SK-N-SH (cell line): ENCODE data around the gene SULF2. TPM values are rescaled to one million over a fixed set of nuclear protein-coding genes. Genes with fewer than 3 reads are reported as not detected.

ENCODE experiments used
- CTCF ChIA-PET: fragments of 300-600, 350-600 bp; formaldehyde crosslinking; extraction: SDS; loops from one replicate; lab custom pipeline; 2021; lab: Yijun Ruan, JAX
- POLR2A ChIA-PET: fragments of 350-600 bp; sonication (Branson Sonifier 250); formaldehyde crosslinking; extraction: SDS; loops from one replicate; lab custom pipeline; 2020; ENCODE audit warnings: antibody characterized with exemption, inconsistent platforms; lab: Yijun Ruan, JAX
- DNase-seq: peaks from one replicate; pipeline ENCODE4 v3.0.0; 2012
- H2AFZ ChIP-seq: fragments of 200-600 bp; sonication (generic); 2 replicates; pipeline ENCODE4 v1.8.1; 2016; ENCODE audit warnings: antibody characterized with exemption, mild to moderate bottlenecking, low read depth
- H3F3A ChIP-seq: fragments of 200-600 bp; sonication (generic); replicated peaks from 2 replicates; pipeline ENCODE3; 2016; ENCODE audit warnings: antibody characterized with exemption, mild to moderate bottlenecking; ENCODE audit not compliant: insufficient read depth
- H3K27ac ChIP-seq, 2 experiments: fragments of 200-500 bp in 1 of 2; fragments of 200-600 bp in 1 of 2; sonication (Bioruptor generic) in 1 of 2; sonication (generic), shearing (Covaris generic) in 1 of 2; 2 replicates each; pipeline versions ENCODE4 v1.5.1 to v1.6.1; 2014 to 2016; ENCODE audit warnings: low read depth in 2 of 2, inconsistent platforms in 1 of 2, low read length in 1 of 2, mild to moderate bottlenecking in 1 of 2, mixed read lengths in 1 of 2
- H3K27me3 ChIP-seq: fragments of 200-600 bp; sonication (generic), shearing (Covaris generic); 2 replicates; pipeline ENCODE4 v1.6.1; 2016; ENCODE audit warnings: mixed run types; ENCODE audit not compliant: insufficient read depth
- H3K36me3 ChIP-seq, 2 experiments: fragments of 200-500 bp in 1 of 2; fragments of 200-600 bp in 1 of 2; sonication (Bioruptor generic) in 1 of 2; sonication (generic) in 1 of 2; replicated peaks in 1 of 2; 2 replicates each; pipeline versions ENCODE3 to v1.5.1; 2014 to 2016; ENCODE audit warnings: low read length in 1 of 2, mild to moderate bottlenecking in 1 of 2; ENCODE audit not compliant: insufficient read depth in 2 of 2, control insufficient read depth in 1 of 2
- H3K4me1 ChIP-seq, 2 experiments: fragments of 200-500 bp in 1 of 2; fragments of 200-600 bp in 1 of 2; sonication (Bioruptor generic) in 1 of 2; sonication (generic), shearing (Covaris generic) in 1 of 2; 2 replicates each; pipeline versions ENCODE4 v1.5.1 to v1.6.1; 2014 to 2016; ENCODE audit warnings: low read depth in 1 of 2, low read length in 1 of 2, mixed run types in 1 of 2; ENCODE audit not compliant: insufficient read depth in 2 of 2, control insufficient read depth in 1 of 2
- H3K4me2 ChIP-seq: fragments of 200-600 bp; sonication (generic), shearing (Covaris generic); 2 replicates; pipeline ENCODE4 v1.6.1; 2017; ENCODE audit warnings: mixed run types
- H3K4me3 ChIP-seq, 2 experiments: fragments of 200-500 bp in 1 of 2; fragments of 200-600 bp in 1 of 2; sonication (Bioruptor generic) in 1 of 2; sonication (generic), shearing (Covaris generic) in 1 of 2; 2 replicates each; pipeline versions ENCODE4 v1.5.1 to v1.8.1; 2014 to 2016; ENCODE audit warnings: low read depth in 2 of 2, inconsistent platforms in 1 of 2, low read length in 1 of 2, mild to moderate bottlenecking in 1 of 2, mixed read lengths in 1 of 2, moderate library complexity in 1 of 2
- H3K79me2 ChIP-seq: fragments of 200-600 bp; sonication (generic); 2 replicates; pipeline ENCODE4 v1.8.1; 2017; ENCODE audit warnings: mild to moderate bottlenecking; ENCODE audit not compliant: insufficient read depth
- H3K9ac ChIP-seq: fragments of 200-600 bp; sonication (generic); 2 replicates; pipeline ENCODE4 v1.6.1; 2017; ENCODE audit warnings: mixed run types
- H3K9me2 ChIP-seq: fragments of 200-600 bp; sonication (generic); 2 replicates; pipeline ENCODE4 v1.6.1; 2017; ENCODE audit warnings: mixed run types
- H3K9me3 ChIP-seq: fragments of 200-600 bp; sonication (generic); 2 replicates; pipeline ENCODE4 v1.6.1; 2017; ENCODE audit warnings: mixed run types, mild to moderate bottlenecking, moderate library complexity
- H4K20me1 ChIP-seq: fragments of 200-600 bp; sonication (generic); 2 replicates; pipeline ENCODE4 v1.6.1; 2017; ENCODE audit warnings: mild to moderate bottlenecking, mixed run types; ENCODE audit not compliant: insufficient read depth
- EP300 ChIP-seq, 2 experiments: IDR thresholded peaks; 2 replicates each; pipeline versions ENCODE4 v1.4.0 to v1.6.1; 2012; ENCODE audit warnings: borderline replicate concordance in 1 of 2, low read depth in 1 of 2, low read length in 1 of 2
- FOXJ3 ChIP-seq: sonication (generic); formaldehyde crosslinking; IDR thresholded peaks from 2 replicates; pipeline ENCODE4 v1.5.1; 2020; ENCODE audit warnings: mild to moderate bottlenecking, missing genetic modification reagents
- GATA2 ChIP-seq: sonication (generic); formaldehyde crosslinking; IDR thresholded peaks from 2 replicates; pipeline ENCODE4 v1.5.0; 2020; ENCODE audit warnings: mild to moderate bottlenecking, missing genetic modification reagents
- MEF2A ChIP-seq: IDR thresholded peaks from 2 replicates; pipeline ENCODE4 v1.4.0; 2012; ENCODE audit warnings: low read depth, borderline replicate concordance
- MXI1 ChIP-seq: IDR thresholded peaks from 2 replicates; pipeline ENCODE4 v1.6.1; 2012; ENCODE audit warnings: mild to moderate bottlenecking, low read depth, low read length, improper control_type of control experiment
- POLR2AphosphoS5 ChIP-seq: IDR thresholded peaks from 2 replicates; pipeline ENCODE4 v1.6.1; 2012; ENCODE audit warnings: low read depth, low read length
- RAD21 ChIP-seq: IDR thresholded peaks from 2 replicates; pipeline ENCODE4 v1.6.1; 2012; ENCODE audit warnings: mild to moderate bottlenecking, low read length
- REST ChIP-seq: IDR thresholded peaks from 2 replicates; pipeline ENCODE4 v1.6.1; 2012; ENCODE audit warnings: mild to moderate bottlenecking, low read depth, low read length, moderate library complexity
- RFX5 ChIP-seq: IDR thresholded peaks from 2 replicates; pipeline ENCODE4 v1.6.1; 2012; ENCODE audit warnings: mild to moderate bottlenecking, improper control_type of control experiment, low read length
- RXRA ChIP-seq: IDR thresholded peaks from 2 replicates; pipeline ENCODE4 v1.4.0; 2012; ENCODE audit warnings: low read depth, mild to moderate bottlenecking, borderline replicate concordance
- SMC3 ChIP-seq: IDR thresholded peaks from 2 replicates; pipeline ENCODE4 v1.6.1; 2012; ENCODE audit warnings: low read depth, low read length, improper control_type of control experiment
- USF1 ChIP-seq: IDR thresholded peaks from 2 replicates; pipeline ENCODE4 v1.4.0; 2012; ENCODE audit warnings: low read depth, borderline replicate concordance
- USF2 ChIP-seq: fragments of 150-350 bp; IDR thresholded peaks from 2 replicates; pipeline ENCODE4 v1.6.1; 2017; ENCODE audit warnings: antibody characterized with exemption, low read length, low read depth, borderline replicate concordance
- whole genome bisulfite sequencing: methylation state at CpG from one replicate; pipeline ENCODE4 v1.1.6; 2017; ENCODE audit warnings: low lambda C conversion rate; 5-methylcytosine and 5-hydroxymethylcytosine counted together
- polyA plus RNA-seq, 3 experiments: library from polyadenylated mRNA; depleted of rRNA; stranded (reverse); fragments of >200 nt; gene quantifications; 2 replicates each; pipeline ENCODE4 v1.2.3, GENCODE V29; 2012
- TF ChIP-seq, protein P1 (sequence below): fragments of 150-350 bp; IDR thresholded peaks from 2 replicates; pipeline ENCODE4 v1.6.1; 2016; ENCODE audit warnings: mild to moderate bottlenecking, low read depth, low read length

SULF2 gene
- polyA plus RNA-seq, 1 of the 3 experiments (the other 2 are of a cell fraction) = 20.2 TPM

DNA sequence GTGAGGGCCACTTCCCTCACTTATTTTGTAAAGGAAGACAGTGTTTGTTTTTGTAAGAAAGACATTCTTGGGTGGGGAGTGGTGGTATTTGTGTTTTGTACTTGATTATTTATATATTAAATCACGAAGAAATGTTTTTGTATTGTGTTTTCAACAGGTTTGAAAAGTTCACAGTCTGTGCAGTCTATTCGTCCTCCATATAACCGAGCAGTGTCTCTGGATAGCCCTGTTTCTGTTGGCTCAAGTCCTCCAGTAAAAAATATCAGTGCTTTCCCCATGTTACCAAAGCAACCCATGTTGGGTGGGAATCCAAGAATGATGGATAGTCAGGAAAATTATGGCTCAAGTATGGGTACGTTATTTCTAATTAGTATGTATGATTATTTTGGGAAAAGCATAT lies 146.4 kb downstream of the SULF2 start:
- Histone ChIP-seq H3K79me2 (no peaks in the 10 kb centered on the region), H3K9me2 (no peaks in the 10 kb centered on the region), H3K9me3 (no peaks in the 10 kb centered on the region), H3K9ac (no peak overlapping the region), H3K27ac (no peak overlapping the region), H3K4me3 (no peak overlapping the region), H4K20me1 (no peaks in the 10 kb centered on the region), H3K4me2 (no peak overlapping the region), H3K4me1 (no peaks in the 10 kb centered on the region), H3K36me3 (peaks cover 39 to 64% of the 10 kb centered on the region in 2 experiments), H2AFZ (no peak overlapping the region), H3K27me3 (no peaks in the 10 kb centered on the region), H3F3A (peaks cover 4% of the 10 kb centered on the region)
- ChIA-PET CTCF (no interaction called here), POLR2A (no interaction called here)
- WGBS = 72% methylated on average over 4 of the region's 4 CpGs
- no peak for DNase-seq
- TF ChIP-seq MEF2A = no peak
- TF ChIP-seq FOXJ3 (CRISPR knock-in tag) = no peak
- TF ChIP-seq EP300 (IDR thresholded peaks at IDR 0.05; ENCODE audit: borderline replicate concordance in 1 of 2, low read depth in 1 of 2, low read length in 1 of 2) = no peak
- TF ChIP-seq RAD21 = no peak
- TF ChIP-seq USF2 = no peak
- no peak for TF ChIP-seq RFX5
- no peak for TF ChIP-seq RXRA
- TF ChIP-seq MXI1 = no peak
- TF ChIP-seq SMC3 = no peak
- TF ChIP-seq GATA2 = no peak
- TF ChIP-seq, protein P1, sequence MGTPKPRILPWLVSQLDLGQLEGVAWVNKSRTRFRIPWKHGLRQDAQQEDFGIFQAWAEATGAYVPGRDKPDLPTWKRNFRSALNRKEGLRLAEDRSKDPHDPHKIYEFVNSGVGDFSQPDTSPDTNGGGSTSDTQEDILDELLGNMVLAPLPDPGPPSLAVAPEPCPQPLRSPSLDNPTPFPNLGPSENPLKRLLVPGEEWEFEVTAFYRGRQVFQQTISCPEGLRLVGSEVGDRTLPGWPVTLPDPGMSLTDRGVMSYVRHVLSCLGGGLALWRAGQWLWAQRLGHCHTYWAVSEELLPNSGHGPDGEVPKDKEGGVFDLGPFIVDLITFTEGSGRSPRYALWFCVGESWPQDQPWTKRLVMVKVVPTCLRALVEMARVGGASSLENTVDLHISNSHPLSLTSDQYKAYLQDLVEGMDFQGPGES = no peak
- TF ChIP-seq USF1 = no peak
- no peak for TF ChIP-seq REST
- TF ChIP-seq POLR2AphosphoS5 = no peak
